ENCODE measurements around the gene ST3GAL5. TPM values are rescaled to one million over a fixed set of nuclear protein-coding genes. Genes with fewer than 3 reads are reported as not detected.
"Not testable (repeated sequence)": the region's sequence is repeated elsewhere in the genome, so short reads cannot be mapped to it uniquely, and the experiment has no call there.

Gene ST3GAL5
- total RNA-seq, 4 donors from 2014 or later = 3.0 to 20.2 (median 13.6) TPM

DNA sequence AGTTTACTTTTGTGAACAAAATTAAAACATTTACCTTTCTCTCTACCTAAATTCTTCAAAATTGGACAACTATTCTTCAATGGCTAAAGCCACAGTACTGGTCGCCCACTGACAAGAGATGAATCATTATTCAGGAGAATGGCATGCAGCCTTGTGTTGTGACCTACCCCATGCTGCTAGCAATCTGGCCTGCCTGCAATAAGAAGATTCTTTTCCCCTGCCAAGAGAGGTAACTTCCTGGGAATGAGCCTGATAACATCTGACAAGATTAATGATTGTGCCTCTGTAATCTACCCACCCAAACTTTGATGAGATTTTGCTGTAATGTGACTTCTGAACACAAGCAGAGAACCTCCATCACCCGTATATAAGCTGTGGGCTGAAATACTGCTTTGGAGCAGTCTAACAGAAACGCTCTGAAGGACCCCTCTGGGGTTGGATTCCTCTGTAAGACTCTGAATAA, 47.0 kb upstream of the ST3GAL5 start:
- in situ Hi-C loops (cut with MboI; ENCODE audit: low pct_ligation_motif_present in 1 of 4, low pct_unique_long_range_greater_than_20kb in 1 of 4, low sequenced_read_pairs in 3 of 4) = no loop called here
- no peaks in the 10 kb centered on the region for H3K9me3 ChIP-seq
- H3K4me1 ChIP-seq = no peaks in the 10 kb centered on the region
- no peak for DNase-seq
- WGBS, 2 donors (ENCODE audit: low coverage in 1 of 2) = 84 to 86% methylated on average over 3 of the region's 3 CpGs
- intact Hi-C loops (cut with DNase I; ENCODE audit: low total_unique reads) = no loop called here
- no peak overlapping the region for H3K27ac ChIP-seq
- no peaks in the 10 kb centered on the region for H3K27me3 ChIP-seq
- H3K4me3 ChIP-seq = no peak overlapping the region
- H3K36me3 ChIP-seq = no peaks in the 10 kb centered on the region
- TF ChIP-seq EP300 (IDR thresholded peaks at IDR 0.05; ENCODE audit: low read depth) = no peak

DNA sequence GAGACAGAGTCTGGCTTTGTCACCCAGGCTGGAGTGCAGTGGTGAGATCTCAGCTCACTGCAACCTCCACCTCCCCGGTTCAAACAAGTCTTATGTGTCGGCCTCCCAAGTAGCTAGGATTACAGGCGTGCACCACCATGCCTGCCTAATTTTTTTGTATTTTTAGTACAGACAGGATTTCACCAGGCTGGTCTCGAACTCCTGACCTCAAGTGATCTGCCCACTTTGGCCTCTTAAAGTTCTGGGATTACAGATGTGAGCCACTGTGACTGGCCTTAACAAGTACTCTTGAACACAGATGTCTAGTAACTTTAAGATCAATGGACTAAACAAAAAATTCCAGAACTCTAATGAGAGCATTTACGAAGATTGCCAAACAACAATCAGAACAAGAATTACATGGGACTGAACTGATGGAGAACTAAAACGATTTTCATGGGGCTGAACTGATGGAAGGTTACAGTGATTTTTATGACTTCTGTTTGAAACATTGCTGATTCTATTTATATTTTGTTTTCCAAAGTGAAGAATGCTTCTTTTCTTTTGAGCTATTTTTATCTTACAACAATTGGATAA, 46.5 kb upstream of the ST3GAL5 start:
- no peaks in the 10 kb centered on the region for H3K36me3 ChIP-seq
- in situ Hi-C loops (cut with MboI; ENCODE audit: low pct_ligation_motif_present in 1 of 4, low pct_unique_long_range_greater_than_20kb in 1 of 4, low sequenced_read_pairs in 3 of 4) (no loop called here), intact Hi-C loops (cut with DNase I; ENCODE audit: low total_unique reads) (no loop called here)
- no peaks in the 10 kb centered on the region for H3K4me1 ChIP-seq
- no peaks in the 10 kb centered on the region for H3K27me3 ChIP-seq
- H3K4me3 ChIP-seq = no peak overlapping the region
- no peak for DNase-seq
- no peak overlapping the region for H3K27ac ChIP-seq
- H3K9me3 ChIP-seq = no peaks in the 10 kb centered on the region
- TF ChIP-seq POLR2AphosphoS5 (IDR thresholded peaks at IDR 0.05) (no peak), POLR2A (IDR thresholded peaks at IDR 0.05) (no peak), EP300 (IDR thresholded peaks at IDR 0.05; ENCODE audit: low read depth) (no peak)
- TF ChIP-seq, protein P1, sequence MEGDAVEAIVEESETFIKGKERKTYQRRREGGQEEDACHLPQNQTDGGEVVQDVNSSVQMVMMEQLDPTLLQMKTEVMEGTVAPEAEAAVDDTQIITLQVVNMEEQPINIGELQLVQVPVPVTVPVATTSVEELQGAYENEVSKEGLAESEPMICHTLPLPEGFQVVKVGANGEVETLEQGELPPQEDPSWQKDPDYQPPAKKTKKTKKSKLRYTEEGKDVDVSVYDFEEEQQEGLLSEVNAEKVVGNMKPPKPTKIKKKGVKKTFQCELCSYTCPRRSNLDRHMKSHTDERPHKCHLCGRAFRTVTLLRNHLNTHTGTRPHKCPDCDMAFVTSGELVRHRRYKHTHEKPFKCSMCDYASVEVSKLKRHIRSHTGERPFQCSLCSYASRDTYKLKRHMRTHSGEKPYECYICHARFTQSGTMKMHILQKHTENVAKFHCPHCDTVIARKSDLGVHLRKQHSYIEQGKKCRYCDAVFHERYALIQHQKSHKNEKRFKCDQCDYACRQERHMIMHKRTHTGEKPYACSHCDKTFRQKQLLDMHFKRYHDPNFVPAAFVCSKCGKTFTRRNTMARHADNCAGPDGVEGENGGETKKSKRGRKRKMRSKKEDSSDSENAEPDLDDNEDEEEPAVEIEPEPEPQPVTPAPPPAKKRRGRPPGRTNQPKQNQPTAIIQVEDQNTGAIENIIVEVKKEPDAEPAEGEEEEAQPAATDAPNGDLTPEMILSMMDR (IDR thresholded peaks at IDR 0.05) = no peak
- 74 to 83% methylated on average over 5 to 6 of the region's 6 CpGs for WGBS, 2 donors (ENCODE audit: low coverage in 1 of 2)

DNA sequence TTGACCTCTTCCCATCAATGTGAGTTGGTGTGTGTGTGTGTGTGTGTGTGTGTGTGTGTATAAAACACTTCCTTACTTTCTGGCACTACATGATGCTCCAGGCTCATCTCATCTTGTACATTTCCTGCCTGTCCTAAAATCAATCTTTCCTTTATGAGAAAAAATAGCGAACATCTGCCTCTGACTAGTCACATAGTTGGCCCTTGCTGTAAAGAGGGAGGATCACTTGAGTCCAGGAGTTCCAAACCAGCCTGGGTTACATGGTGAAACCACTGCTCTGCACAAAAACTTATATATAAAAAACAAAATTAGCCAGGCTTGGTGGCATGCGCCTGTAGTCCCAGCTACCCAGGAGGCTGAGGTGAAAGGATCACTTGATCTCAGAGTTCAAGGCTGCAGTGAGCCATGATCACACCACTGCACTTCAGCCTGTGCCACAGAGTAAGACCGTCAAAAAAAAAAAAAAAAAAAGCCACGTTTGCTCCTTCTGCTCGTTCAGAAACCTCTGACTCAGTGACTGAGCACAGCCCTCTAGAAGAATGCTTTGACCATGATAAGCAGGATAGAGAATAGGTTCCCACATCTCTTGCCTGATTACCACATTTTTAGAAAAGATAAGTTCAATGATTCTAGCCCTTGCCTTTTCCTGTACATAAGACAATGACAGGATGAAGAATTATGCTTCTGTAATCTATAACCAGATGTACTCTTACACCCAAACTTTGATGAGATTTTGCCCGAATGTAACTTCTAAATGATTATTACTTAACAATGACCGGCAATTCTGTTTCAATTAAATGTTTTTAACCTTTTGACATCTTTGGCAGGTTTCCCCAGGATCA, 45.2 kb upstream of the ST3GAL5 start:
- in situ Hi-C loops (cut with MboI; ENCODE audit: low pct_ligation_motif_present in 1 of 4, low pct_unique_long_range_greater_than_20kb in 1 of 4, low sequenced_read_pairs in 3 of 4) (no loop called here), intact Hi-C loops (cut with DNase I; ENCODE audit: low total_unique reads) (no loop called here)
- TF ChIP-seq, protein P1 (IDR thresholded peaks at IDR 0.05) = no peak
- no peak for TF ChIP-seq POLR2AphosphoS5 (IDR thresholded peaks at IDR 0.05)
- no peak for TF ChIP-seq POLR2A (IDR thresholded peaks at IDR 0.05)
- TF ChIP-seq EP300 (IDR thresholded peaks at IDR 0.05; ENCODE audit: low read depth) = no peak
- DNase-seq = no peak
- H3K4me3 ChIP-seq = no peak overlapping the region
- no peaks in the 10 kb centered on the region for H3K4me1 ChIP-seq
- no peaks in the 10 kb centered on the region for H3K9me3 ChIP-seq
- 63 to 73% methylated on average over 6 to 7 of the region's 7 CpGs for WGBS, 2 donors (ENCODE audit: low coverage in 1 of 2)
- H3K36me3 ChIP-seq = no peaks in the 10 kb centered on the region
- no peak overlapping the region for H3K27ac ChIP-seq
- H3K27me3 ChIP-seq = no peaks in the 10 kb centered on the region

DNA sequence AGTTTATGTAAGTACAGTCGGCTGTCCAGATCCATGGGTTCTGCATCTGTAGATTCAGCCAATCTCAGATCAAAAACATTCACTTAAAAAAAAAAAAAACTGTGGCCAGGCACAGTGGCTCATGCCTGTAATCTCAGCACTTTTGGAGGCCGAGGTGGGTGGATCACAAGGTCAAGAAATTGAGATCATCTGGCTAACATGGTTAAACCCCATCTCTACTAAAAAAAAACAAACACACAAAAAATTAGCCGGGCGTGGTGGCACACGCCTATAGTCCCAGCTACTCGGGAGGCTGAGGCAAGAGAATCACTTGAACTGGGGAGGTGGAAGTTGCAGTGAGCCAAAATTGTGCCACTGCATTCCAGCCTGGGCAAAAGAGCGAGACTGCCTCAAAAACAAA, 42.4 kb upstream of the ST3GAL5 start:
- intact Hi-C loops (cut with DNase I; ENCODE audit: low total_unique reads); DNase-seq; in situ Hi-C loops (cut with MboI; ENCODE audit: low pct_ligation_motif_present in 1 of 4, low pct_unique_long_range_greater_than_20kb in 1 of 4, low sequenced_read_pairs in 3 of 4); H3K27me3 ChIP-seq; H3K9me3 ChIP-seq; H3K27ac ChIP-seq; H3K4me1 ChIP-seq; H3K4me3 ChIP-seq; H3K36me3 ChIP-seq: not testable (repeated sequence)
- 72 to 76% methylated on average over 3 to 7 of the region's 7 CpGs for WGBS, 2 donors (ENCODE audit: low coverage in 1 of 2)
